ENCODE results near the gene ATP2C2.
"Not testable (repeated sequence)": the region's sequence is repeated elsewhere in the genome, so short reads cannot be mapped to it uniquely, and the experiment has no call there.

DNA sequence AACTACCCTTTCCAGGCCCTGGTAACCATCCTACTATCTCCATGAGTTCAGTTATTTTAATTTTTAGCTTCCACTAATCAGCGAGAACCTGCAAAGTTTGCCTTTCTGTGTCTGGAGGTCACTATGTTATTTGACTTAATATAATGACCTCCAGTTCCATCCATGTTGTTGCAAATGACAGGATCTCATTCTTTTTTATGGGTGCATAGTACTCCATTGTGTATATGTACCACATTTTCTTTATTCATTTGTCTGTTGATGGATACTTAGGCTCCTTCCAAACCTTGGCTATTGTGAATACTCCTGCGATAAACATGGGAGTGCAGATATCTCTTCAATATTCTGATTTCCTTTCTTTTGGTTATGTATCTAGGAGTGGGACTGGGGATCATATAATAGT, 31.6 kb downstream of the ATP2C2 start:
- not testable (repeated sequence) for TF ChIP-seq POLR2A (IDR thresholded peaks at IDR 0.05; ENCODE audit: extremely low read depth, insufficient read length); CTCF (IDR thresholded peaks at IDR 0.05; ENCODE audit: low read depth, low read length)
